K562 treated with DMSO at 1 percent for 48 hours (cell line): ENCODE results near the gene RHOT2. TPM values are rescaled to one million over a fixed set of nuclear protein-coding genes. Genes with fewer than 3 reads are reported as not detected.

Experiments used
- total RNA-seq: library from RNA; unstranded; fragments of 300-600 nt; gene quantifications from 2 replicates; pipeline ENCODE4 v1.2.3, GENCODE V29; 2022; ENCODE audit warnings: low replicate concordance; ENCODE audit errors: extremely low read depth

RHOT2 gene
- total RNA-seq: not detected in 2 replicates

DNA sequence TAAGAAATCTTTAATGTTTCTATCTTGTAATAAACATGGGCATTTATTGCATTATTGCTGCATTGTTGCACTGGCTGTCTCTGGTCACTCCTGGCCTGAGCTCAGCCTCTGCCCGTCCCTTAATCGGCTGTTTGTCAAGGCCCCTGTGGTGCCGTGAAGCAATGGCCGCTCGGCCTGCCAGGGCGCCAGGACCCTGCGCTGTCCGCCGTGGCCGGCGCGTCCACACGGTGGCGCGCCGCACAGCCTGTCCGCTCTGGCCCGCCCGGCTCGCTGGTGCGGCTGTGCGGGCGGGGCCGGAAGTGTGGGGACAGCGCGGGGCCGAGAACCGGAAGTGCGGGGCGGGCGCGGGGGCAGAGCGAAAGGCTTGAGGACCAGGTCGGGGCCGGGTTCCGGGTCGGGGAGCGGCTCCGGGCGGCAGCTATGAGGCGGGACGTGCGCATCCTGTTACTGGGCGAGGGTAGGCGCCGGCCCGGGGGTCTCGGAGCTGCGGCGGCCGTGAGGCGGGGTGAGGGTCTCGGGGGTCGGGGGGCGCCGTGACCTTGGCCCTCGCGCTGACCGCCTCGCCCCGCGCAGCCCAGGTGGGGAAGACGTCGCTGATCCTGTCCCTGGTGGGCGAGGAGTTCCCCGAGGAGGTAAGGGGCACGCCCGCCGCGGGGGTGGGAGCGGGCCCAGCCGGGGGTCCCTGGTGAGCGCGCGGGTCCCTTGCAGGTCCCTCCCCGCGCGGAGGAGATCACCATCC lies at the start of gene RHOT2:
Gene RHOT2 (plus strand): TSS at position 353 of the 739 bp plus-strand sequence. CDS start 68 bp downstream, at position 421.

DNA sequence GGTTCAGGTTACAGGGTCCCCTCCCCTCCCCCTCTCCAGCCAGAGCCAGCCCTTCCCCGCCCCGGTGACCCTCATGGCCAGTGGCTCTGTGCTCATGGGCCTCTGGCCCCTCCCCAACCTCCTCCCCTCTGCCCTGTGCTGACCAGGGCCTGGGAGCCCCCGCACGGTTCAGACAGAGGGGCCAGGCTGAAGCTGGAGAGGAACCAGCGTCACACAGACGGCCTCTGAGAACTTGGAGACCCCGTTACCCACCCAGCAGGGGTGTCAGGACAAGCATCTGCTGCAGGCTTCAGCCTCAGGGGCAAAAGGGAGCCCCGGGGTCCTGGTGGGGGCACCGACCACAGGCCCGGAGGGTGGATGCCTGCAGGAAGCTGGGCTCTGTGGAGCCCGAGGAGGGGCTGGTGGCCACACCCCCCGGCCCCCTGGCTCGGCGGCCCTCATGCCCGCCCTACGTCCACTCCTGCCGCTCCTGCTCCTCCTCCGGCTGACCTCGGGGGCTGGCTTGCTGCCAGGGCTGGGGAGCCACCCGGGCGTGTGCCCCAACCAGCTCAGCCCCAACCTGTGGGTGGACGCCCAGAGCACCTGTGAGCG lies 37.0 kb upstream of the RHOT2 start, which contains the start of gene WFIKKN1:
Gene WFIKKN1 (plus strand): TSS at position 171 of the 591 bp plus-strand sequence. CDS start 269 bp downstream, at position 440.

DNA sequence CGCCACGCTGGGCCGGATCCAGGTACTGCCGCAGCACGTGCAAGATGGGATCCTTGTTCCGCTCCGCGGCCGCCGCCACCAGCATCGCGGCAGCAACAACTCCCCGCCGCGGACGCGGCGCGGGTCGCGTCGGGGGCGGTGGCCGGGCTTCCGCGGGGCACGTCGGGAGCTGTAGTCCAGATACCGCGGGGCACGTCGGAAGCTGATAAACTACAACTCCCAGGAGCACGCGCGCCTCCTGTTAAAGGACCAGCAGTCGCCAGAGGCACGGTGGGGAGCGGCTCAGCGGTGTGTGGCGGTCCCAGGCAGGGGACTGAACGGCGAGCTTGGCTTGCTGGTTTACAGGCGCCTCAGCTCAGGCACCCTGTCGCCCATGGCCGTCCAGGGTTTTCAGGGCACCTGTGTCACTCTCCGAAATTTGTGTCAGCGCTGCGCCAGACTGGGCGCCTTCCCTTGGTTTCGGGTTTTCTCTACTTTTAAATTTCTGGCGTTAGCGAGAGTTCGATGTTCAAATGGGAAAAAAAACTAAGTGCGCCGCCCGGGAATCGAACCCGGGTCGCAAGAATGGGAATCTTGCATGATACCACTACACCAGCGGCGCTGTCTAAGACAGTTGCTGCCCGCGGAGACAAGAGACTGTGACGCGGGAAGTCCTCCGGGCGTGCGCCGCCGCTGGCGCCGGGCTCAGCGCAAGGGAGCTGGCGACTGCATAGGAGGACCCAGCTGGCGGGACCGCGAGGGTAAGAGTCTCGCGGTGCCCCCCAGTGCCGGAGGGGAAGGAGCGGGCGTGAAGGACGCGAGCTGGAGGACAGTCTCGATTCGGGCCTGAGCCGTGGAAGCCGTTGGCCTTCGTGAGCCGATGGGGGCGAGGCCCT lies 31.5 kb upstream of the RHOT2 start, which contains the start of gene METTL26:
Gene METTL26 (minus strand): TSS at position 100 of the 875 bp plus-strand sequence. CDS start 15 bp downstream, at position 85.

DNA sequence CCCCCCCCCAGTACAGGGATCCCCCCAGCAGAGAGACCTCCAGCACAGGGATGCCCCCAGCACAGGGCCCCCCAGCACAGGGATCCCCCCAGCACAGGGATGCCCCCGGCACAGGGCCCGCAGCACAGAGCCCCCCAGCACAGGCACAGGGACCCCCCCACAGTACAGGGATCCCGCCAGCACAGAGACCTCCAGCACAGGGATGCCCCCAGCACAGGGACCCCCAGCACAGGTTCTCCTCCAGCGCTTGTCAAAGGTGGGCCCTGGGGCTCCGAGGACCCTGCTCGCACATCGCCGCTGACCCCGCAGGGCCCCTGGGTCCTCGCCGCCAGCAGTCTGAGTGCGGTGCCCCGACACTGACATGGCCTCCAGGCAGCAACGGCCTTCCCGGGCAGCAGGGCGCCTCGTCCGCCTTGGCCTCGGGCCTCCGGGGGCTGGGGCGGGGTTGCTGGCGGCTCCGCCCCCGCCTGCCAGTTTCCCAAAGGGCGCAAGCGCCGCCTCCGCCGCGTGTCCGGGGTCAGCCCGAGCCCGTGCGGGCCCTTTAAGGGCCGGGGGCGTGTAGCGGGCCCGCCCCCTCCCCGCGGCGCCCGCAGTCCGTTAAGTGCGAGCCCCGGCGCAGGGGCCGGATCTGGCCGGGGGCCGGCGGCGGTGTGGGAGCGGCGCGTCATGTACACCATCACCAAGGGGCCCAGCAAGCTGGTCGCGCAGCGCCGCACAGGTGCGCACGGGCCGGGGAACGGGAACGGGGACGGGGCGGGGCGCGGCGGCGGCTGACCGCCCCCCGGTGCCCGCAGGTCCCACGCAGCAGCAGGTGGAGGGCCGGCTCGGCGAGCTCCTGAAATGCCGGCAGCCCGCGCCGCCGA lies 26.4 kb upstream of the RHOT2 start, which contains the start of gene MCRIP2:
Gene MCRIP2 (plus strand): TSS at position 503 of the 863 bp plus-strand sequence. CDS start 164 bp downstream, at position 667.

DNA sequence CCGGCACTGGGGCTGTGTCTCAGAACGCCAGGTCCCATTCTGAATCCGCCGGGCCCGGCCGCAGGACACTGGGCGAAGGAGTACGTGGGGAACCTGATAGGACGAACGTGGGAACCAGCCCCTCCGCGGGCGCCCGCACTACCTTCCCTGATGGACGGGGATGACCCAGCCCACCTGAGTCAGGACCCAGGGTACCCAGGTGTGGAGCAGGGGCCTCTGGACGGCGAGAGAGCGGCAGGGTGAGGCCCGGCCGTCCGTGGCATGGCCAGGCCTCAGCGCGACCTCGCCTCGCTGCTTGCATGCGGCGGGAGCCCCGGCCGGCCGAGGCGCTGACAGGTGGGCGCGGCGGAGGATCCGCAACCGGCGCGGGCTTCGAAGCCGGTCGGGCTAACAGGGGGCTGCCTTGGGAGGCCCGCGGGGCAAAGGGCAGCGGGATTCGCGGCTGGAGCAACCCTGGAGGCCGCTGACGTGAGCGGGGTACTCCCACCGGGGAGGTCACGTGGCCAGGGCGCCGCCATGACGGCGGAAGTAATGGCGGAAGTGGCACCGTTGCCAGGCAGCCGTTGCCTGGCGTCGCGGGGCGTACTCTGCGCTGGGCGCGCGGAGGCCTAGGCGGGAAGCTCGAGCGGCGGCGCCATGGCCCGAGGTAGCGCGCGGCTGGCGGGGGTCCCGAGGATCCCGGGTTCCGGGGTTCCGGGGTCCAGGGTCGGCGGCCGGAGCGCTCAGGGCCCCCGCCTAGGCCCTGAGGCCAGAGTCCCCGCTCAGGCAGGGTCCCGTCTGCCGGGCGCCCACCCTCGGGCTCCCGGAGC lies 18.9 kb upstream of the RHOT2 start, which contains the start of gene WDR90:
Gene WDR90 (plus strand): TSS at position 585 of the 809 bp plus-strand sequence. CDS start 52 bp downstream, at position 637.

DNA sequence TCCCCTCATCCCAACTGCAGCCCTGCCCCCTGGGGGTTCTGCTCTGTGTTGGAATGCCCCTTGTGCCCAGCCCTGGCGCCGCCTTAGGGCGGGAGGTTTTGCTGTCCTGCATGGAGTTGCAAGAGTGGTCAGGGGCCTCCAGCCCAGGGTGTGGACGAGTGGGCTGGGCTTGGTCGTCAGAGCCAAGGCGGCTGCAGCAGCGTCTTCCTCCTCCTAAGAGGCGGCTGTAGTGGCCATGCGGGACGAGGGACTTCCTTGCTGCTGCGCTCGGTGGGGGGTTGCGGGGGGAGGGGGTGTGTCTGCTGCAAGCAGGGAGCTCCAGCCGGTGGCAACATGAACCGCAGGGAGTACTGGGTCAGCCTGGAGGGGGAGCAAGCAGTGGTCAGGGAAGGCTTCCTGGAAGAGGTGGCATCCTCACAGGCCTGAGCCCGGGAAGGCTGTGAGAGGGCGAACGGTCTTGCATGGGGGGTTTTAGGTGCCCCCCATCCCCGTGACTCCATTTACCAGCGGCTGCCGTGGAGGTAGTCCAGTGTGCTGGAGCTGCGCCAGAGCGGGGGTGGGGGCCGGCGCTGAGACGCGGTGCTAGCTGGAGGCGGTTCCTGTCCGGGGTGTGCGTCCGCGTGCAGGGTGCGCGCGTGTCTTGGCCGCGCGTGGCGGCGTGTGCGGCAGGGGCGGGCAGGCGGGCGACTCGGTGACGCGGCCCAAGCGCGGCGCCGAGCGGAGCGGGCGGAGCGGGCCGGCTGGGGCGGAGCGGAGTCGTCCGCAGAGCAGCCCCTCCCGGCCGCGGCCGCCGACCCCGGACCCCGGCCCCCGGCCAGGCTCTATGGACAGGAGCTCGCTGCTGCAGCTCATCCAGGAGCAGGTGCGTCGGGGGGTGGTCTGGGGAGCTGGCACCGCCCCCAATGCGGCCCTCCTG lies 7.3 kb downstream of the RHOT2 start, which contains the start of gene RHBDL1:
Gene RHBDL1 (plus strand): TSS at position 704 of the 916 bp plus-strand sequence. CDS start 120 bp downstream, at position 824.

DNA sequence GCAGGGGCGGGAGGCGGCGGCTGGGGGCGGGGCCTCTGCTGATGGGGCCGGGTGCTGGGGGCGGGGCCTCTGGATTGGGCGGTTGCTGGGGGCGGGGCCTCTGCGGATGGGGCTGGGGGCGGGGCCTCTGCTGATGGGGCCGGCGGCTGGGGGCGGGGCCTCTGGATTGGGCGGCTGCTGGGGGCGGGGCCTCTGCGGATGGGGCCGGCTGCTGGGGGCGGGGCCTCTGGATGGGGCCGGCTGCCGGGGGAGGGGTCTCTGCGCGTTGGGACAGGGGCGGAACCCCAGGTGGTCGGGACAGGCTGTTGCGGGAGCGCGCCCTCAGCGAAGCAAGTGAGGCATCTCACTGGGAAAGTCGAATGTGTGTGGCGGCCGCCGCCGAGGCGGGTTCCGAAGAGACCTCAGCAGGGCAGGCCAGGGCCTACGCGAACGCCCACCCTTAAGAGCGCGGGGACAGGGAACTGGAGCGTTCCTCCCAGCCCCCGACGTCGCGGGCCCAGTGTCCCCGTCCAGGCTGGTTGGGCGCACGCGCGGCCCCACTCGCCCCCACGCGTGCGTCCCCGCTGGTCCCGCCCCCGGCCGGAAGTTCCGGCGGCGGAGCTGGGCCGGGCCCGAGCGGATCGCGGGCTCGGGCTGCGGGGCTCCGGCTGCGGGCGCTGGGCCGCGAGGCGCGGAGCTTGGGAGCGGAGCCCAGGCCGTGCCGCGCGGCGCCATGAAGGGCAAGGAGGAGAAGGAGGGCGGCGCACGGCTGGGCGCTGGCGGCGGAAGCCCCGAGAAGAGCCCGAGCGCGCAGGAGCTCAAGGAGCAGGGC lies 12.1 kb downstream of the RHOT2 start, which contains the start of gene STUB1:
Gene STUB1 (plus strand): TSS at position 597 of the 811 bp plus-strand sequence. CDS start 116 bp downstream, at position 713.

DNA sequence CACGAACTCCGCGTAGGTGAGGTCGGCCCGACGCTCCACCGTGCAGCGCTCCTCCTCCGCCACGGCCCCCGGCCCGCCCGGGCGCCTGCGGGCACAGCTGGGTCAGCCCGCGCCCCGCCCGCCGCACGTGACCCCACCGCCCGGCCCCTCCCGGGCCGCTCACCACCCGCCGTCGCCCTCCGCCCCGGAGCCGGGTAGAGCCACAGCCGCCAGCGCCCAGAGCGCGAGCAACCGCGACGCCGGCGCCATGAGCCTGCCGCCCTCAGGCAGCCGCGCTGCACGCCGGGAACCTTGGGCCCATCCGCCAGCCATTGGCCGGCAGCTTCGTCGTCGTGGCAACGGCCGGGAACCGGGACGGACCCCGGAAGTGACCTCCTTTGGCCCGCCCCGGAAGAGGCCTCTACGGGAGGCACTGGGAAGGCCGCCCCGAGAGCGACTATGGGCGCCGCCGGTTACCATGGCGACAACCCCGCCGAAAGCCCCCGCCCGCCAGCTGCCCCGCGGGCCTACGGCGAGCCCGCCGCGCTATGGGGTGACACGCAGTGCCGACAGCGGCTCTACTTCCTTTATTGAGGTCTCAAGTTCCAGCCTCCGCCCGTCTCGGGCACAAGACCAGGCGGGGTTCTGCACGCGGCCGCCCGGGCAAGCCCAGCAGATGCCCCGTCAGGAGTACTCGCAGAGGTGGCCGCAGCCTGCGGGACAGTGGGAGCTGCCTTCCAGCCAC lies 16.3 kb downstream of the RHOT2 start, which contains the start of gene JMJD8:
Gene JMJD8 (minus strand): TSS at position 264 of the 724 bp plus-strand sequence. CDS start 15 bp downstream, at position 249.

DNA sequence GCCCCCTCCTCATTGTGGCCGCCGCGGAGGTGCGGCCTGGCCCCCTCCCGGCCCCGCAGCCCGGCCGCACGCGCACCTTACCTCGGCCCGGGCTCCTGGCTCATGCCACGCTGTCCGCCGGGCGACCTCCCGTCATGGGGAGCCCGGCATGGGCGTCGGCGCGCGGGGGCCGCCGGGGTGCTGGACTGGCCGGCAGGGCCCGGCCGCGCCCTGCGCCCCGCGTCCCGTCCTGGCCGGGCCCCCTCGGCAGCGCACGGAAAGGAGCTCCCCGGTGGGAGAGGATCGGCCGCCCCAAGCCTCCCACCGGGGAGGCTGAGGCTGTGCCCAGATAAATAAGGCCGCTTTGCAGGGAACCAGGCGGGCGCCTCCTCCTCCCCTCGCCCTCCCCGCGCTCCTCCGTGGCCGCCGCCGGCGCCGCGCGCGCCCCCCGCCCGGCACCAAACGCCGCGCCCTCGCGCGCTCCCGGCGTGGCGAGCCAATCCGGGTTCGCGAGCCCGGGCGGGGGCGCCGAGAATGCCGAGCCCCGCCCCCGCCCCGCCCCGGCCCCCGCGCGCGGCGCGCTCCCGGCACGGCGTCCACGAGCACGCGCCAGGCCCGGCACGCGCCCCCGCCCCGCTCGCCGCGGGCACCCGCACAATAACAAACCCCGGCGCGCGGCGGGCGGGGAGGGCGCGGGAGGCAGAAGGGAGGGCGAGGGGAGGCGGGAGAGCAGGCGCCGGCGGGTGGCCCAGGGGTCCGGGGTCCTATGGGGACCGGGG lies 37.7 kb downstream of the RHOT2 start, which contains the start of gene FBXL16:
Gene FBXL16 (minus strand): TSS at position 371 of the 758 bp plus-strand sequence. CDS start 8,396 bp downstream, outside the sequence.

DNA sequence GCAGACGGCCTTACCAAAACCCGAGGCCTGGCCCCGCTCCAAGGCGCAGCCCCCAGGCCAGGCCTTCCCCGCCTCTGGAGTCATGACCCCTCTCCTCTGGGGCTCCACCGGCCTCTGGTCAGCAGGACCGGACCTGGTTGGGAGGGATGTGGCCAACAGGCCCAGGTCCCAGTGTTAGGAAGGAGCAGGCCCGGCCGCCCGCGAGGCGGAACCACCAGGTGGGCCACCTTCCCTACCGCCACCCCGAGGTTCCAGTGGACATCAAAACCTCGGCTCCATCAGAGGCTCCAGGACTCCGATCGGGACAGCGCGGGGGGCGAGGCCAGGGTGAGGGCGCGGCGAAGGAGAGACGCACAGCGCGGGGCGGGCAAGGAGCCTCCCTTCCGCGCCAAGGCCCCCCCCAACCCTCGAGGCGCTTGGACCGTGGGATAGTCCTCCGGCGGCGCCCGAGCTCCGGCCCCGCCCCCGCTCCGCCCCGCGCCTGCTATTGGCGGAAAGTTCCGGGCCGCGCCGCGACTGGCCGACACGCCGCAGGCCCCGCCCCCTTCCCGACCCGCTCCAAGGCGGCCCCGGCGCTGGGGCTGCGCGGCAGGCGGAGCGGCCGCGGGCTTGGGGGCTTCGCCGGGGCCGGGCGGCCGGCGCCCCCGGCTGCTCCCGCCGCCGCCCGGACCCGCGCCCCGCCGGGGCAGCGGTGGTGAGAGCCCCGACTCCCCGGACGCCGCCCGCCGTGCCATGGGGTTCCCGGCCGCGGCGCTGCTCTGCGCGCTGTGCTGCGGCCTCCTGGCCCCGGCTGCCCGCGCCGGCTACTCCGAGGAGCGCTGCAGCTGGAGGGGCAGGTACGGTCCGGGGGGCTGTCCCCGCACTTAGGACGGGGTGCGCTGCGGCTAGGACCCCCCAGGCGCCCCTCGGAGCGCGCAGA lies 46.9 kb downstream of the RHOT2 start, which contains the start of gene METRN:
Gene METRN (plus strand): TSS at position 561 of the 919 bp plus-strand sequence. CDS start 172 bp downstream, at position 733.

DNA sequence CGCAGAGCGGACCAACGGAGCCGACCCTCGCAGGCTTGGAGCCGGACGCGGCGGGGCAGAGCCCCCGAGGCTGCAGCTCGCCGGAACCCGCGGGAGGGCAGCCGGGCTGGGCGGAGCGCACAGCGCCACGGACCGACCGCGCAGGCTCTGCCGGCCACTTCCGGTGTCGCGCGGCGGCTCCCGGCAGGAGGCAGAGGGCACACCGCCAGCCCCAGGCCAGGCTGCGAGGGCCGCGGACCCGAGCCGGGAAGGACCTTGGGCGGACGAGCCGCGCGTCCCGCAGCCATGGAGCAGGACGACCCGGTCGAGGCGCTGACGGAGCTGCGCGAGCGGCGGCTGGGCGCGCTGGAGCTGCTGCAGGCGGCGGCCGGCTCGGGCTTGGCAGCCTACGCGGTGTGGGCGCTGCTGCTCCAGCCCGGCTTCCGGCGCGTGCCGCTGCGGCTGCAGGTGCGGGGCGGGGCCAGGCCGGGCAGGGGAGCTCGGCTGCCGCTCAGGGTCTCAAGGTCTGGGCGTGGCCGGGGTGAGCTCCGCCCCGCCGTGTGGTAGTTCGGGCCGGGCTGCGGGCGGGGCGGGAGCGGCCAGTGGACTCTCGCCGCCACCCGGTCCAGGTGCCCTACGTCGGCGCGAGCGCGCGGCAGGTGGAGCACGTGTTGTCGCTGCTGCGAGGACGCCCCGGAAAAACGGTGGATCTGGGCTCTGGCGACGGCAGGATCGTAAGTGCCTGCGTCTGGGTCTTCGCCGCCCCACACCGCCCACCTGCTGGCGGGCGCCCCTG lies 53.2 kb downstream of the RHOT2 start, which contains the start of gene ANTKMT:
Gene ANTKMT (plus strand): TSS at position 157 of the 775 bp plus-strand sequence. CDS start 129 bp downstream, at position 286.

